ENCODE data around the gene NAV2. TPM values are rescaled to one million over a fixed set of nuclear protein-coding genes. Genes with fewer than 3 reads are reported as not detected.

NAV2 gene
- 10.8 and 14.1 TPM in 2 replicates for total RNA-seq

GRCh38 chr11:19712281-19713195, at the start of gene NAV2:
Gene NAV2, plus strand, starts transcription at chr11:19712837. Its CDS starts 859 bp downstream, at chr11:19713696.

GRCh38 chr11:20160425-20161229, 448.0 kb downstream of the NAV2 start, which contains the start of gene DBX1:
Gene DBX1, minus strand, starts transcription at chr11:20160475. Its CDS starts 151 bp downstream, at chr11:20160324.

Small RNAs within 50 kb of the gene (small RNA-seq; reads per million reads assigned to genes)
- not detected for gene MIR4694
